WTC11 (cell line): ENCODE data around the gene PRR22. TPM values are rescaled to one million over a fixed set of nuclear protein-coding genes. Genes with fewer than 3 reads are reported as not detected.

Experiments used
- AR ChIP-seq: fragments of 250-450 bp; sonication (Bioruptor Pico); IDR thresholded peaks from 2 replicates; pipeline ENCODE4 v1.9.0; 2021; ENCODE audit warnings: mild to moderate bottlenecking
- ATF2 ChIP-seq: sonication (generic); formaldehyde crosslinking; IDR thresholded peaks from 2 replicates; pipeline ENCODE4 v1.8.1; 2022; ENCODE audit warnings: low read depth, missing genetic modification reagents, borderline replicate concordance
- CREM ChIP-seq: sonication (generic); formaldehyde crosslinking; IDR thresholded peaks from 2 replicates; pipeline ENCODE4 v1.8.1; 2022; ENCODE audit warnings: mild to moderate bottlenecking, missing genetic modification reagents, moderate library complexity
- GABPB1 ChIP-seq: sonication (generic); formaldehyde crosslinking; IDR thresholded peaks from 2 replicates; pipeline ENCODE4 v1.8.1; 2023; ENCODE audit warnings: mild to moderate bottlenecking, missing genetic modification reagents
- GRHL2 ChIP-seq: fragments of 250-450 bp; sonication (Bioruptor Pico); IDR thresholded peaks from 2 replicates; pipeline ENCODE4 v1.8.0; 2022; ENCODE audit warnings: mild to moderate bottlenecking, moderate library complexity; ENCODE audit not compliant: insufficient replicate concordance, severe bottlenecking
- KAT7 ChIP-seq: sonication (generic); formaldehyde crosslinking; IDR thresholded peaks from 2 replicates; pipeline ENCODE4 v1.8.1; 2023; ENCODE audit warnings: missing genetic modification reagents, mild to moderate bottlenecking, borderline replicate concordance
- MLX ChIP-seq: sonication (generic); formaldehyde crosslinking; IDR thresholded peaks from 2 replicates; pipeline ENCODE4 v1.8.1; 2023; ENCODE audit warnings: mild to moderate bottlenecking, missing genetic modification reagents, moderate library complexity
- NR3C1 ChIP-seq: sonication (generic); formaldehyde crosslinking; conservative IDR thresholded peaks from 2 replicates; pipeline ENCODE4 v1.8.1; 2023; ENCODE audit warnings: low read depth, mild to moderate bottlenecking, missing genetic modification reagents
- OVOL2 ChIP-seq: fragments of 250-450 bp; sonication (Bioruptor Pico); IDR thresholded peaks from 2 replicates; pipeline ENCODE4 v1.9.0; 2021; ENCODE audit warnings: mild to moderate bottlenecking, borderline replicate concordance
- TEAD1 ChIP-seq: sonication (generic); formaldehyde crosslinking; IDR thresholded peaks from 2 replicates; pipeline ENCODE4 v1.8.0; 2022; ENCODE audit warnings: mild to moderate bottlenecking, missing genetic modification reagents
- USF1 ChIP-seq: sonication (generic); formaldehyde crosslinking; IDR thresholded peaks from 2 replicates; pipeline ENCODE4 v1.8.0; 2022; ENCODE audit warnings: mild to moderate bottlenecking, missing genetic modification reagents
- USF2 ChIP-seq: sonication (generic); formaldehyde crosslinking; IDR thresholded peaks from 2 replicates; pipeline ENCODE4 v1.8.1; 2023; ENCODE audit warnings: mild to moderate bottlenecking, missing genetic modification reagents, moderate library complexity
- ZBTB43 ChIP-seq: sonication (generic); formaldehyde crosslinking; IDR thresholded peaks from 2 replicates; pipeline ENCODE4 v1.8.1; 2023; ENCODE audit warnings: mild to moderate bottlenecking, missing genetic modification reagents
- ZNF138 ChIP-seq: sonication (generic); formaldehyde crosslinking; conservative IDR thresholded peaks from 2 replicates; pipeline ENCODE4 v1.8.1; 2022; ENCODE audit warnings: mild to moderate bottlenecking, moderate library complexity, missing genetic modification reagents
- ZNF281 ChIP-seq: sonication (generic); formaldehyde crosslinking; IDR thresholded peaks from 2 replicates; pipeline ENCODE4 v1.8.0; 2023; ENCODE audit warnings: mild to moderate bottlenecking, missing genetic modification reagents
- total RNA-seq: library from RNA; stranded (reverse); gene quantifications from 3 replicates; pipeline ENCODE4 v1.2.3, GENCODE V29; 2021

The PRR22 gene
- total RNA-seq, 1 experiment from 2014 or later: 3.3 TPM

- TF ChIP-seq GABPB1 (CRISPR knock-in tag): peak; percentile 77
- TF ChIP-seq ATF2 (CRISPR knock-in tag): no peak
- TF ChIP-seq ZNF138 (CRISPR knock-in tag): no peak
- no peak for TF ChIP-seq GRHL2
- peak; percentile 97 for TF ChIP-seq USF1
- 0 out of 2 replicates have a peak, but pooled peaks have one; percentile 73 for TF ChIP-seq ZBTB43 (CRISPR knock-in tag)
- TF ChIP-seq OVOL2 (CRISPR knock-in tag): no peak
- TF ChIP-seq USF2: peak; percentile 96
- no peak for TF ChIP-seq ZNF281 (CRISPR knock-in tag)
- no peak for TF ChIP-seq NR3C1
- TF ChIP-seq CREM (CRISPR knock-in tag): peak; percentile 91
- TF ChIP-seq MLX (CRISPR knock-in tag): no peak
- peak; percentile 42; the same call in 1 of the 2 replicates for TF ChIP-seq TEAD1 (CRISPR knock-in tag)
- TF ChIP-seq KAT7 (CRISPR knock-in tag): no peak
- TF ChIP-seq AR (CRISPR knock-in tag): no peak
Measured at GRCh38 chr19:5790559-5791520, 6.3 kb upstream of the PRR22 start, which contains the start of gene DUS3L (continued).
